Endothelial cell of umbilical vein (primary cell): ENCODE results near the gene SLC50A1. TPM values are rescaled to one million over a fixed set of nuclear protein-coding genes. Genes with fewer than 3 reads are reported as not detected.
"Not testable (repeated sequence)": the region's sequence is repeated elsewhere in the genome, so short reads cannot be mapped to it uniquely, and the experiment has no call there.

Experiments
- BruUV-seq: library from RNA; stranded (reverse); fragments of 400-500 nt; replicated peaks from 2 replicates; lab custom pipeline; 2021; lab: Mats Ljungman, UMichigan
- CTCF ChIA-PET: fragments of 300-600, 350-600 bp; sonication (Branson Sonifier 250); formaldehyde crosslinking; loops from one replicate; lab custom pipeline; 2021; ENCODE audit warnings: antibody characterized with exemption, inconsistent platforms; lab: Charles Lee
- POLR2A ChIA-PET: fragments of 300-600, 350-600 bp; sonication (Branson Sonifier 250); formaldehyde crosslinking; loops from one replicate; lab custom pipeline; 2021; ENCODE audit warnings: antibody characterized with exemption, inconsistent platforms; lab: Charles Lee
- DNase-seq: peaks from one replicate; pipeline ENCODE4 v3.0.0-alpha.2; 2011; ENCODE audit warnings: low read depth, low spot score
- FAIRE-seq: peaks from 2 replicates; lab custom pipeline; 2011; peaks lifted over from hg19 to GRCh38; lab: Jason Lieb, UNC
- H2AFZ ChIP-seq: 2 replicates; pipeline ENCODE4 v1.6.0; 2012; ENCODE audit warnings: low read depth, low read length, control low read depth, inconsistent platforms
- H3K27ac ChIP-seq: 2 replicates; pipeline ENCODE4 v1.5.1; 2011; ENCODE audit warnings: low read depth, mild to moderate bottlenecking, control low read depth, low read length, moderate library complexity; ENCODE audit not compliant: insufficient read depth
- H3K27me3 ChIP-seq, 2 experiments: 2 replicates each; pipeline versions ENCODE4 v1.6.0 to v1.6.1; 2011; ENCODE audit warnings: low read length in 2 of 2, mixed read lengths in 1 of 2; ENCODE audit not compliant: control insufficient read depth in 2 of 2, insufficient read depth in 2 of 2
- H3K36me3 ChIP-seq, 2 experiments: 2 replicates in 1 of 2; 3 replicates in 1 of 2; pipeline ENCODE4 v1.5.1; 2011; ENCODE audit warnings: low read length in 2 of 2, mild to moderate bottlenecking in 1 of 2, moderate library complexity in 1 of 2; ENCODE audit not compliant: control insufficient read depth in 2 of 2, insufficient read depth in 2 of 2; ENCODE audit errors: extremely low read depth in 1 of 2
- H3K4me1 ChIP-seq: 3 replicates; pipeline ENCODE4 v1.5.1; 2011; ENCODE audit warnings: mild to moderate bottlenecking, low read length; ENCODE audit not compliant: control insufficient read depth, insufficient read depth; ENCODE audit errors: extremely low read depth
- H3K4me2 ChIP-seq: 2 replicates; pipeline ENCODE4 v1.6.1; 2011; ENCODE audit warnings: low read length, control low read depth, mixed read lengths; ENCODE audit not compliant: insufficient read depth
- H3K4me3 ChIP-seq, 3 experiments: fragments of 200-600 bp in 1 of 3; sonication (generic), shearing (Covaris generic) in 1 of 3; replicated peaks in 1 of 3; 2 replicates each; pipeline ENCODE4 v1.5.1; 2011 to 2016; ENCODE audit warnings: control low read depth in 3 of 3, low read length in 3 of 3, mild to moderate bottlenecking in 2 of 3, inconsistent platforms in 1 of 3, low read depth in 1 of 3, moderate library complexity in 1 of 3; ENCODE audit not compliant: insufficient read depth in 1 of 3
- H3K79me2 ChIP-seq: 2 replicates; pipeline ENCODE4 v1.6.0; 2012; ENCODE audit warnings: low read length, inconsistent platforms; ENCODE audit not compliant: control insufficient read depth, insufficient read depth
- H3K9ac ChIP-seq: replicated peaks from 2 replicates; pipeline ENCODE3; 2011; ENCODE audit warnings: low read length, control low read depth; ENCODE audit not compliant: insufficient read depth; ENCODE audit errors: extremely low read depth
- H3K9me1 ChIP-seq: replicated peaks from 3 replicates; pipeline ENCODE4 v1.6.0; 2011; ENCODE audit warnings: mild to moderate bottlenecking, low read length; ENCODE audit not compliant: control insufficient read depth, insufficient read depth; ENCODE audit errors: extremely low read depth
- H3K9me3 ChIP-seq: replicated peaks from 2 replicates; pipeline ENCODE4 v1.5.1; 2012; ENCODE audit warnings: low read length, inconsistent platforms; ENCODE audit not compliant: control insufficient read depth, insufficient read depth
- H4K20me1 ChIP-seq: replicated peaks from 2 replicates; pipeline ENCODE3; 2011; ENCODE audit warnings: mild to moderate bottlenecking, low read length; ENCODE audit not compliant: control insufficient read depth, insufficient read depth; ENCODE audit errors: extremely low read depth
- EZH2 ChIP-seq: IDR thresholded peaks from 2 replicates; pipeline ENCODE4 v1.6.1; 2012; ENCODE audit warnings: borderline replicate concordance, low read depth, mild to moderate bottlenecking, moderate library complexity, low read length, inconsistent platforms; ENCODE audit not compliant: severe bottlenecking
- FOS ChIP-seq: IDR thresholded peaks from 2 replicates; pipeline ENCODE4 v1.6.1; 2011; ENCODE audit warnings: mild to moderate bottlenecking, low read length, moderate library complexity, borderline replicate concordance; ENCODE audit not compliant: insufficient read depth
- GATA2 ChIP-seq: IDR thresholded peaks from 2 replicates; pipeline ENCODE4 v1.7.0; 2011; ENCODE audit warnings: low read depth, mild to moderate bottlenecking, moderate library complexity, mixed read lengths, low read length; ENCODE audit not compliant: insufficient read length, insufficient read depth
- JUN ChIP-seq: IDR thresholded peaks from 2 replicates; pipeline ENCODE4 v1.6.1; 2011; ENCODE audit warnings: borderline replicate concordance, low read depth; ENCODE audit not compliant: insufficient read length, insufficient read depth
- MYC ChIP-seq: IDR thresholded peaks from one replicate; pipeline ENCODE4 v1.6.1; 2011; ENCODE audit warnings: mild to moderate bottlenecking, low read depth, low read length
- POLR2A ChIP-seq: IDR thresholded peaks from 2 replicates; pipeline ENCODE4 v1.6.1; 2012; ENCODE audit warnings: low read depth, mild to moderate bottlenecking, control low read depth, low read length
- POLR2AphosphoS5 ChIP-seq: IDR thresholded peaks from 2 replicates; pipeline ENCODE4 v1.6.1; 2012; ENCODE audit warnings: low read depth, mild to moderate bottlenecking, control low read depth, low read length, moderate library complexity; ENCODE audit not compliant: insufficient read depth
- dilution Hi-C: fragments of 300-500 bp; cut with MboI; formaldehyde crosslinking; loops from one replicate; pipeline ENCODE4 v1.15.0; 2019; ENCODE audit warnings: low sequenced_read_pairs; ENCODE audit not compliant: extremely low pct_ligation_motif_present
- intact Hi-C: fragments of 100-400 bp; cut with micrococcal nuclease; formaldehyde crosslinking; loops from one replicate; pipeline ENCODE4 v1.10.0; 2022
- polyA plus RNA-seq, 4 experiments: library from polyadenylated mRNA; depleted of rRNA in 3 of 4; stranded (reverse) in 3 of 4; unstranded in 1 of 4; fragments of >200 nt; gene quantifications; 2 replicates each; pipeline versions ENCODE4 v1.2.1 to v1.2.3, GENCODE V29; 2011 to 2012; ENCODE audit warnings: missing spikeins in 1 of 4
- total RNA-seq: library from RNA; stranded (reverse); gene quantifications from 2 replicates; pipeline ENCODE4 v1.2.3, GENCODE V29; 2021
- TF ChIP-seq, protein P1 (sequence below), 2 donors: IDR thresholded peaks; 1 replicate in 1 of 2; 2 replicates in 1 of 2; pipeline ENCODE4 v1.5.1; 2011; ENCODE audit warnings: low read length in 2 of 2, mild to moderate bottlenecking in 2 of 2, moderate library complexity in 2 of 2, control low read depth in 1 of 2, inconsistent platforms in 1 of 2, low read depth in 1 of 2; ENCODE audit not compliant: insufficient read depth in 1 of 2; ENCODE audit errors: extremely low read depth in 1 of 2
- TF ChIP-seq, protein P2 (sequence below): IDR thresholded peaks from 2 replicates; pipeline ENCODE4 v1.6.1; 2011; ENCODE audit not compliant: insufficient read depth, insufficient read length

SLC50A1 gene
- total and polyA plus RNA-seq, 2 donors (not counting 3 experiments of a cell fraction or from before 2014, with no cell fraction given) = 29.5 to 66.1 TPM

DNA sequence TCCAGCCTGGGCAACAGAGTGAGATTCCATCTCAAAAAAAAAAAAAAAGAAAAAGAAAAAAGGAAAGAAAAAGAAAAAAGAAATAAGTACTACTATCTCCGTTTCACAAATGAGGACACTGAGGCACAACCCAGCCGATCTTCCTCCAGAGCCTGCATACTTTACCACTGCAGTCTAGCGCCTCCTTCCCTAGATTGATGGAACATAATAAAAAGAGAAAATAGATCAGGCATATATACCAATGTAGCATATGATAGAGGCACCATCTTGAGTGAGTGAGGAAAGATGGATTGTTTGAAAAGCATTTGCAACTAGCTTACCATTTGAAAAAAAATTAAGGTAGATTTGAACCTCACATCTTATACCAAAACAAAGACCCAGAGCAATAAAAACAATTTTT lies 9.8 kb downstream of the SLC50A1 start:
- Histone ChIP-seq H3K9me1 (no peaks in the 10 kb centered on the region), H3K27me3 (peaks cover 4% of the 10 kb centered on the region in 2 experiments), H3K36me3 (no peaks in the 10 kb centered on the region), H4K20me1 (no peaks in the 10 kb centered on the region), H3K4me2 (no peak overlapping the region), H3K9ac (no peak overlapping the region), H3K27ac (no peak overlapping the region), H2AFZ (no peak overlapping the region), H3K9me3 (no peaks in the 10 kb centered on the region), H3K4me3 (no peak overlapping the region), H3K79me2 (no peaks in the 10 kb centered on the region), H3K4me1 (no peaks in the 10 kb centered on the region)
- no peak for DNase-seq
- ChIA-PET CTCF (interaction anchor here (1.0 to 4.0 kb wide), 3 partner anchors 22 to 54 kb away, joined by 4 to 31 read pairs (median 10); partner anchors contain the start of gene KRTCAP2), POLR2A (no interaction called here)
- no peak for TF ChIP-seq MYC
- no peak for TF ChIP-seq FOS
- TF ChIP-seq, protein P1, sequence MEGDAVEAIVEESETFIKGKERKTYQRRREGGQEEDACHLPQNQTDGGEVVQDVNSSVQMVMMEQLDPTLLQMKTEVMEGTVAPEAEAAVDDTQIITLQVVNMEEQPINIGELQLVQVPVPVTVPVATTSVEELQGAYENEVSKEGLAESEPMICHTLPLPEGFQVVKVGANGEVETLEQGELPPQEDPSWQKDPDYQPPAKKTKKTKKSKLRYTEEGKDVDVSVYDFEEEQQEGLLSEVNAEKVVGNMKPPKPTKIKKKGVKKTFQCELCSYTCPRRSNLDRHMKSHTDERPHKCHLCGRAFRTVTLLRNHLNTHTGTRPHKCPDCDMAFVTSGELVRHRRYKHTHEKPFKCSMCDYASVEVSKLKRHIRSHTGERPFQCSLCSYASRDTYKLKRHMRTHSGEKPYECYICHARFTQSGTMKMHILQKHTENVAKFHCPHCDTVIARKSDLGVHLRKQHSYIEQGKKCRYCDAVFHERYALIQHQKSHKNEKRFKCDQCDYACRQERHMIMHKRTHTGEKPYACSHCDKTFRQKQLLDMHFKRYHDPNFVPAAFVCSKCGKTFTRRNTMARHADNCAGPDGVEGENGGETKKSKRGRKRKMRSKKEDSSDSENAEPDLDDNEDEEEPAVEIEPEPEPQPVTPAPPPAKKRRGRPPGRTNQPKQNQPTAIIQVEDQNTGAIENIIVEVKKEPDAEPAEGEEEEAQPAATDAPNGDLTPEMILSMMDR (IDR thresholded peaks at IDR 0.05; ENCODE audit: extremely low read depth in 1 of 2, insufficient read depth in 1 of 2, low read depth in 1 of 2, low read length in 2 of 2) = no peak
- no peak for TF ChIP-seq GATA2
- no peak for TF ChIP-seq POLR2A
- TF ChIP-seq, protein P2, sequence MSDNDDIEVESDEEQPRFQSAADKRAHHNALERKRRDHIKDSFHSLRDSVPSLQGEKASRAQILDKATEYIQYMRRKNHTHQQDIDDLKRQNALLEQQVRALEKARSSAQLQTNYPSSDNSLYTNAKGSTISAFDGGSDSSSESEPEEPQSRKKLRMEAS = no peak
- no peak for TF ChIP-seq JUN
- TF ChIP-seq EZH2 = no peak
- no peak for TF ChIP-seq POLR2AphosphoS5
- intact Hi-C loops (no loop called here), dilution Hi-C loops (no loop called here)
- FAIRE-seq = no peak
- BruUV-seq = no TSS peak

DNA sequence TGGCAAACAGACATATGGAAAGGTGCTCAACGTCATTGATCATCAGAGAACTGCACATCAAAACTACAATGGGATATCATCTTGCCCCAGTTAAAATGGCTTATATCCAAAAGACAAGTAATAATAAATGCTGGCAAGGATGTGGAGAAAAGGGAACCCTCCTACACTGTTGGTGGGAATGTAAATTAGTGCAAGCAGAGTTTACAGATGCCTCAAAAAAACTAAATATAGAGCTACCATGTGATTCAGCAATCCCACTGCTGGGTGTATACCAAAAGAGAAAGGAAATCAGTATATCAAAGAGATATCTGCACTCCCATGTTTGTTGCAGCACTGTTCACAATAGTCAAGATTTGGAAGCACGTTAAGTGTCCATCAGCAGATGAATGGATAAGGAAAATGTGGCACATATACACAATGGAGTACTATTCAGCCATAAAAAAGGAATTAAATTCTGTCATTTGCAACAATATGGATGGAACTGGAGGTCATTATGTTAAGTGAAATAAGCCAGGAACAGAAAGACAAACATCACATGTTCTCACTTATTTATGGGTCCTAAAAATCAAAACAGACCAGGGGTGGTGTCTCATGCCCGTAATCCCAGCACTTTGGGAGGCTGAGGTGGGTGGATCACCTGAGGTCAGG lies 20.5 kb downstream of the SLC50A1 start:
- POLR2A ChIA-PET, H3K4me2 ChIP-seq, H3K9me1 ChIP-seq, H4K20me1 ChIP-seq, H2AFZ ChIP-seq, H3K27me3 ChIP-seq, BruUV-seq, DNase-seq, H3K27ac ChIP-seq, dilution Hi-C loops, H3K36me3 ChIP-seq, H3K9me3 ChIP-seq, H3K4me1 ChIP-seq, H3K9ac ChIP-seq, H3K79me2 ChIP-seq, intact Hi-C loops, FAIRE-seq, H3K4me3 ChIP-seq: not testable (repeated sequence)
- CTCF ChIA-PET = interaction anchor here (1.8 to 2.0 kb wide), 2 partner anchors 11 to 65 kb away, joined by 7 to 9 read pairs; no protein-coding TSS in a partner anchor
